CD4-positive, alpha-beta T cell (primary cell): Measurements from ENCODE around the gene MEDAG. TPM values are rescaled to one million over a fixed set of nuclear protein-coding genes. Genes with fewer than 3 reads are reported as not detected.

Experiments
- ATAC-seq: fragments of 200-7000 bp; cut with Tn5 transposase; one replicate; pipeline ENCODE4 v1.10.0; 2022; ENCODE audit warnings: mild to moderate bottlenecking; ENCODE audit not compliant: poor library complexity
- CTCF ChIA-PET: fragments of 350-600 bp; sonication (Branson Sonifier 250); formaldehyde crosslinking; loops from one replicate; lab custom pipeline; 2021; ENCODE audit warnings: antibody characterized with exemption, inconsistent platforms; lab: Charles Lee
- POLR2A ChIA-PET: fragments of 350-600 bp; sonication (Branson Sonifier 250); formaldehyde crosslinking; loops from one replicate; lab custom pipeline; 2021; ENCODE audit warnings: antibody characterized with exemption, inconsistent platforms; lab: Charles Lee
- DNase-seq, 14 experiments: peaks; one replicate each; pipeline ENCODE4 v3.0.0-alpha.2; 2013 to 2020; ENCODE audit warnings: mixed read lengths in 2 of 14
- H3K27ac ChIP-seq, 2 donors: one replicate each; pipeline versions ENCODE4 v1.5.1 to v1.7.0; 2013; ENCODE audit warnings: low read length in 2 of 2, low read depth in 1 of 2, mild to moderate bottlenecking in 1 of 2
- H3K27me3 ChIP-seq, 2 experiments: 1 replicate in 1 of 2; 2 replicates in 1 of 2; pipeline versions ENCODE4 v1.6.1 to v1.7.0; 2013; ENCODE audit warnings: low read length in 2 of 2, control low read depth in 1 of 2, mild to moderate bottlenecking in 1 of 2, moderate library complexity in 1 of 2; ENCODE audit not compliant: insufficient read depth in 2 of 2, control insufficient read depth in 1 of 2
- H3K36me3 ChIP-seq: one replicate; pipeline ENCODE4 v1.6.1; 2013; ENCODE audit warnings: low read length, control low read depth; ENCODE audit not compliant: insufficient read depth
- H3K4me1 ChIP-seq: one replicate; pipeline ENCODE4 v1.6.1; 2013; ENCODE audit warnings: low read length, control low read depth; ENCODE audit not compliant: insufficient read depth
- H3K4me3 ChIP-seq: one replicate; pipeline ENCODE4 v1.5.1; 2013; ENCODE audit warnings: mild to moderate bottlenecking, low read length, moderate library complexity
- H3K9me3 ChIP-seq, 2 experiments: 1 replicate in 1 of 2; 2 replicates in 1 of 2; pipeline versions ENCODE4 v1.6.1 to v1.7.0; 2013; ENCODE audit warnings: low read length in 2 of 2, mild to moderate bottlenecking in 2 of 2, control low read depth in 1 of 2, moderate library complexity in 1 of 2; ENCODE audit not compliant: control insufficient read depth in 1 of 2, insufficient read depth in 1 of 2
- H3K27ac Mint-ChIP-seq: one replicate; pipeline ENCODE4 v1.8.0; 2020; ENCODE audit warnings: mixed read lengths
- H3K27me3 Mint-ChIP-seq: one replicate; pipeline ENCODE4 v1.8.0; 2021; ENCODE audit warnings: mixed read lengths
- H3K36me3 Mint-ChIP-seq: one replicate; pipeline ENCODE4 v1.8.0; 2021; ENCODE audit warnings: low read depth, mixed read lengths
- H3K4me1 Mint-ChIP-seq: one replicate; pipeline ENCODE4 v1.8.0; 2021; ENCODE audit warnings: low read depth, mixed read lengths
- H3K4me3 Mint-ChIP-seq: one replicate; pipeline ENCODE4 v1.8.0; 2020; ENCODE audit warnings: mild to moderate bottlenecking, mixed read lengths
- H3K9me3 Mint-ChIP-seq: one replicate; pipeline ENCODE4 v1.8.0; 2020; ENCODE audit warnings: mixed read lengths
- intact Hi-C, 2 experiments: fragments of 100-400 bp; cut with DNase I in 1 of 2; cut with micrococcal nuclease in 1 of 2; formaldehyde crosslinking; loops; one replicate each; pipeline versions ENCODE4 v1.15.1 to v1.9.0; 2023 to 2025; cut with DNase I, micrococcal nuclease
- total RNA-seq, 174 experiments: library from RNA in 2 of 174; stranded (reverse) in 2 of 174; gene quantifications; one replicate each; pipeline ENCODE4 v1.2.3 and lab custom pipeline; 2021 to 2026
- TF ChIP-seq, protein P1 (sequence below): fragments of 200-600 bp; IDR thresholded peaks from one replicate; pipeline ENCODE4 v1.8.0; 2022; ENCODE audit warnings: antibody characterized with exemption, mild to moderate bottlenecking

Gene MEDAG
- total RNA-seq, 2 experiments from 2014 or later = not detected

DNA sequence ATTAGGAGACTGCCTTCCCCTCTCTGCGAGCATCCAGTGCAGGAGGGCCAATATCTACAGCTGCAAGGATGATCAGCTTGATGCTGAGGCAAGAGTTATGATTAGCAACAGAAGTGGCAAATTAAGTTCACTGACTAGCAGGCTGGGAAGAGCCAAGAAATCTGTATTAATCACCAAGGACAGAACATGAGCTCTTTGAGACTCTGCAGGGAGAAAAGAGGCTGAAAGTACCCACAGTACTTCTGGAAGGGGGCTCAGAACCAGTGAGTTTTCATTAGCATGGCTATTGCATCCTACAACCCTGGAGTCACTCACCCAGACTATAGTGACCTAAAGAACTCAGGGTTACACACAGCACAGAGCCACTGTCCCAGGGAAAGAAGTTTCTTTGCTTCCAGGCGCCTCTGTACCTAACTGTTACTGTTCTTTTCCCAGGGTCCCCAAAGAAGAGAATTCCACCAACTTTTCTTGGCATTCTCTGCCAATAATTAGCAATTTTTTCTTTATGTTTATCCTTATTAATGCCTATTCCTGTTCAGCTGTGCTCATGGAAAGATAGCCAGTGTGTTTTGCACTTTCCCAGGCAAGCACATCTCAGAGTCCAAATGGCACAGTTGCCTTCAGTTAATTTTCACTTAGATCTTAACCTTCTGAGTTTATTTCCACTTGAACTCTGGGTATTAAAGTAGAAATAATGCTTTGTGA is 25.8 kb upstream of the MEDAG start:
- H3K36me3 ChIP-seq = no peaks in the 10 kb centered on the region

DNA sequence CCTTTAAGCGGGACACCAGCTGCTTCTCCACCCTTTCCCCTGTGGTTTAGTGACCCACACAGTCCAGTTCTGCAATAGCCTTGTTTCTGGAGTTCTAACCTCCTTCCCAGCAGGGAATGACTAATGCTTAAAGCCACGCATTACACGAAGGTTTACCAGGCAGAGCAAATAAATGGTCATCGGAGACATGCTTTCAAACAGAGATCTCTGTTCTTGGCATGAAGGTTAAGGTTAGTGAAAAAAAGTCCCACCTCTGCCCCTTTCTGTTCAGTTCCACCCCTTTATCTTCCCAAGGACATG is 25.3 kb upstream of the MEDAG start:
- Mint-ChIP-seq H3K27ac (no peak overlapping the region), H3K4me1 (no peaks in the 10 kb centered on the region), H3K4me3 (no peak overlapping the region), H3K27me3 (peaks cover 32% of the 10 kb centered on the region), H3K36me3 (no peaks in the 10 kb centered on the region), H3K9me3 (peaks cover 9% of the 10 kb centered on the region)
- TF ChIP-seq, protein P1, sequence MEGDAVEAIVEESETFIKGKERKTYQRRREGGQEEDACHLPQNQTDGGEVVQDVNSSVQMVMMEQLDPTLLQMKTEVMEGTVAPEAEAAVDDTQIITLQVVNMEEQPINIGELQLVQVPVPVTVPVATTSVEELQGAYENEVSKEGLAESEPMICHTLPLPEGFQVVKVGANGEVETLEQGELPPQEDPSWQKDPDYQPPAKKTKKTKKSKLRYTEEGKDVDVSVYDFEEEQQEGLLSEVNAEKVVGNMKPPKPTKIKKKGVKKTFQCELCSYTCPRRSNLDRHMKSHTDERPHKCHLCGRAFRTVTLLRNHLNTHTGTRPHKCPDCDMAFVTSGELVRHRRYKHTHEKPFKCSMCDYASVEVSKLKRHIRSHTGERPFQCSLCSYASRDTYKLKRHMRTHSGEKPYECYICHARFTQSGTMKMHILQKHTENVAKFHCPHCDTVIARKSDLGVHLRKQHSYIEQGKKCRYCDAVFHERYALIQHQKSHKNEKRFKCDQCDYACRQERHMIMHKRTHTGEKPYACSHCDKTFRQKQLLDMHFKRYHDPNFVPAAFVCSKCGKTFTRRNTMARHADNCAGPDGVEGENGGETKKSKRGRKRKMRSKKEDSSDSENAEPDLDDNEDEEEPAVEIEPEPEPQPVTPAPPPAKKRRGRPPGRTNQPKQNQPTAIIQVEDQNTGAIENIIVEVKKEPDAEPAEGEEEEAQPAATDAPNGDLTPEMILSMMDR = no peak
- Histone ChIP-seq H3K4me1 (no peaks in the 10 kb centered on the region), H3K4me3 (no peak overlapping the region), H3K27ac (no peak overlapping the region), H3K36me3 (no peaks in the 10 kb centered on the region), H3K9me3 (peaks cover 0 to 7% of the 10 kb centered on the region in 2 experiments), H3K27me3 (peaks cover 3% of the 10 kb centered on the region in 2 experiments)
- ATAC-seq = no peak
- ChIA-PET POLR2A (no interaction called here), CTCF (no interaction called here)
- DNase-seq = no peak
- intact Hi-C loops = loop anchor here in 1 of 2 experiments (5.0 kb wide), 1 partner anchor 989 kb away; no protein-coding TSS in a partner anchor

More for the DNA sequence above, 25.8 kb upstream of the MEDAG start:
- H3K4me3 Mint-ChIP-seq = no peak overlapping the region
- no peak for DNase-seq
- no peaks in the 10 kb centered on the region for H3K4me1 Mint-ChIP-seq
- H3K27ac Mint-ChIP-seq = no peak overlapping the region
- ATAC-seq = no peak
- peaks cover 0 to 7% of the 10 kb centered on the region in 2 experiments for H3K9me3 ChIP-seq
- CTCF ChIA-PET = no interaction called here
- peaks cover 9% of the 10 kb centered on the region for H3K9me3 Mint-ChIP-seq
- POLR2A ChIA-PET = no interaction called here
- no peak overlapping the region for H3K4me3 ChIP-seq
- intact Hi-C loops = loop anchor here in 1 of 2 experiments (5.0 kb wide), 1 partner anchor 988 kb away; no protein-coding TSS in a partner anchor
- H3K4me1 ChIP-seq = no peaks in the 10 kb centered on the region
- peaks cover 35% of the 10 kb centered on the region for H3K27me3 Mint-ChIP-seq
- no peaks in the 10 kb centered on the region for H3K36me3 Mint-ChIP-seq
- H3K27me3 ChIP-seq = peaks cover 3% of the 10 kb centered on the region in 2 experiments
- TF ChIP-seq, protein P1 = no peak
- H3K27ac ChIP-seq = no peak overlapping the region

DNA sequence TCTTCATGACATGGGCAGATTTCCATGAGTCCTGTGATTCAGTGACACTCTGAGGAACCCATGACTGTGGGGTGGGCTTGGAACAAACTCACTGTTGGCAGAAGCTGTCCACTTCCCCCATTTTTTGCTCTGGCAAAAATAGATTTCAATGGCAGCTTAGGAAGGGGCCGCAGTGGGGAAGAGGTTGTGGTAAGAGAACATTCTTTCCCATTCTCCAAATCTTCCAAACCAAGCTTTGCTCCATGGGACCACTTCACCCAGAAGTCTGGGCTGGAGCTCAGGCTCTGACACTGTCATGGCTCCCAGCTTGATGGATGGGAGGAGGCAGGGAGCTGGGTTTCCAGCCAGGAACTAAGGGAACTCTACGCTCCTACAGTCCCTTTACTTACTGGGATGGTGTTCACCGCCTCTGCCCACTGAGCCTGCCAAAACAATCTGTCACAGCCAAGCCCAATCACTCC is 24.9 kb upstream of the MEDAG start:
- DNase-seq = no peak
- CTCF ChIA-PET = no interaction called here
- TF ChIP-seq, protein P1 = no peak
- Histone ChIP-seq H3K9me3 (peaks cover 0 to 7% of the 10 kb centered on the region in 2 experiments), H3K27ac (no peak overlapping the region), H3K4me3 (no peak overlapping the region), H3K4me1 (no peaks in the 10 kb centered on the region), H3K27me3 (peaks cover 3% of the 10 kb centered on the region in 2 experiments), H3K36me3 (no peaks in the 10 kb centered on the region)
- Mint-ChIP-seq H3K27ac (no peak overlapping the region), H3K4me1 (no peaks in the 10 kb centered on the region), H3K9me3 (peaks cover 9% of the 10 kb centered on the region), H3K27me3 (peaks cover 35% of the 10 kb centered on the region), H3K4me3 (no peak overlapping the region), H3K36me3 (no peaks in the 10 kb centered on the region)
- intact Hi-C loops = loop anchor here in 1 of 2 experiments (5.0 kb wide), 1 partner anchor 989 kb away; no protein-coding TSS in a partner anchor
- POLR2A ChIA-PET = no interaction called here
- no peak for ATAC-seq
